GM18526 (cell line): ENCODE measurements around the gene CTNS.

ENCODE experiments used
- POLR2A ChIP-seq: IDR thresholded peaks from 3 replicates; pipeline ENCODE4 v1.6.1; 2011; ENCODE audit not compliant: insufficient read length; ENCODE audit errors: extremely low read depth

Gene CTNS

GRCh38 chr17:3636154-3636907 is at the start of gene CTNS, which contains the start of gene SHPK:
Gene CTNS (plus strand): TSS chr17:3636760. CDS start chr17:3640207, 3,447 bp downstream.
Gene SHPK (minus strand): TSS chr17:3636250. CDS start chr17:3636219, 31 bp downstream.
- peak; percentile 86 for TF ChIP-seq POLR2A

GRCh38 chr17:3589784-3590183 is 46.8 kb upstream of the CTNS start:
- TF ChIP-seq POLR2A: no peak

- TF ChIP-seq POLR2A: no peak
Observed at GRCh38 chr17:3590231-3590630, 46.3 kb upstream of the CTNS start.

GRCh38 chr17:3590768-3591167 is 45.8 kb upstream of the CTNS start:
- no peak for TF ChIP-seq POLR2A

GRCh38 chr17:3592216-3592860 is 44.2 kb upstream of the CTNS start:
- TF ChIP-seq POLR2A: no peak

- TF ChIP-seq POLR2A: no peak
Observed at GRCh38 chr17:3593384-3593783, 43.2 kb upstream of the CTNS start.

- no peak for TF ChIP-seq POLR2A
Observed at GRCh38 chr17:3594051-3594800, 42.3 kb upstream of the CTNS start.

GRCh38 chr17:3594976-3595375 is 41.6 kb upstream of the CTNS start:
- TF ChIP-seq POLR2A: no peak

GRCh38 chr17:3596804-3597464 is 39.6 kb upstream of the CTNS start:
- no peak for TF ChIP-seq POLR2A

GRCh38 chr17:3598078-3598477 is 38.5 kb upstream of the CTNS start:
- TF ChIP-seq POLR2A: no peak

- no peak for TF ChIP-seq POLR2A
Observed at GRCh38 chr17:3600529-3601205, 35.9 kb upstream of the CTNS start.

GRCh38 chr17:3602499-3602898 is 34.1 kb upstream of the CTNS start:
- no peak for TF ChIP-seq POLR2A

- no peak for TF ChIP-seq POLR2A
Observed at GRCh38 chr17:3603119-3603869, 33.3 kb upstream of the CTNS start.

- no peak for TF ChIP-seq POLR2A
Observed at GRCh38 chr17:3603870-3604259, 32.7 kb upstream of the CTNS start.
